Uterus (tissue), 4 donors: ENCODE measurements around the gene NEK6. TPM values are rescaled to one million over a fixed set of nuclear protein-coding genes. Genes with fewer than 3 reads are reported as not detected.

Experiments
- DNase-seq, 2 donors: peaks; one replicate each; pipeline ENCODE4 v3.0.0-alpha.2; 2019 to 2020
- H3K27ac ChIP-seq, 2 donors: fragments of 200-600 bp; sonication (generic); 1 replicate in 1 of 2; 2 replicates in 1 of 2; pipeline ENCODE4 v1.5.1; 2016 to 2018
- H3K27me3 ChIP-seq, 2 donors: fragments of 200-600 bp; sonication (generic); one replicate each; pipeline ENCODE4 v1.5.1; 2018 to 2019; ENCODE audit warnings: control low read depth in 1 of 2
- H3K36me3 ChIP-seq, 2 donors: fragments of 200-600 bp; sonication (generic); one replicate each; pipeline ENCODE4 v1.5.1; 2019; ENCODE audit warnings: control low read depth in 1 of 2
- H3K4me1 ChIP-seq, 2 donors: fragments of 200-600 bp; sonication (generic); one replicate each; pipeline ENCODE4 v1.5.1; 2018 to 2019; ENCODE audit warnings: control low read depth in 1 of 2
- H3K4me3 ChIP-seq, 2 donors: fragments of 200-600 bp; sonication (generic); 1 replicate in 1 of 2; 2 replicates in 1 of 2; pipeline ENCODE4 v1.5.1; 2018 to 2019; ENCODE audit warnings: mild to moderate bottlenecking in 1 of 2
- H3K9me3 ChIP-seq, 2 donors: fragments of 200-600 bp; sonication (generic); one replicate each; pipeline ENCODE4 v1.5.1; 2019; ENCODE audit warnings: control low read depth in 1 of 2
- CTCF ChIP-seq, 4 experiments: fragments of 200-600 bp in 2 of 4; fragments of 450-650 bp in 2 of 4; sonication (generic) in 2 of 4; IDR thresholded peaks; one replicate each; pipeline ENCODE4 v1.5.1; 2016 to 2019; ENCODE audit warnings: antibody characterized with exemption in 4 of 4, mild to moderate bottlenecking in 2 of 4, moderate library complexity in 1 of 4
- POLR2A ChIP-seq, 2 donors: fragments of 450-650 bp; IDR thresholded peaks; one replicate each; pipeline ENCODE4 v1.6.1; 2016; ENCODE audit warnings: antibody characterized with exemption in 2 of 2, mild to moderate bottlenecking in 1 of 2, moderate library complexity in 1 of 2
- intact Hi-C: fragments of 100-400 bp; cut with DNase I; formaldehyde crosslinking; loops from one replicate; pipeline ENCODE4 v1.15.1; 2023; ENCODE audit warnings: low total_unique reads
- total RNA-seq, 4 donors: library from RNA; depleted of rRNA in 3 of 4; stranded (reverse); fragments of >200 nt in 3 of 4; gene quantifications; one replicate each; pipeline versions ENCODE4 v1.1.0 to v1.2.4, GENCODE V29; 2014 to 2023
- donor health status: DM: yes; HTN: yes; CAD: no.

Gene NEK6
- total RNA-seq, 4 donors from 2014 or later = 6.1 to 38.5 (median 34.7) TPM

- no peak for DNase-seq
- Histone ChIP-seq H3K27ac (peak overlapping the region; percentile 86 to 88), H3K36me3 (no peaks in the 10 kb centered on the region), H3K4me3 (no peak overlapping the region), H3K9me3 (no peaks in the 10 kb centered on the region), H3K27me3 (no peaks in the 10 kb centered on the region), H3K4me1 (peaks cover 0 to 33% of the 10 kb centered on the region in 2 donors)
- TF ChIP-seq POLR2A (IDR thresholded peaks at IDR 0.05) (no peak), CTCF (IDR thresholded peaks at IDR 0.05) (no peak)
- intact Hi-C loops = no loop called here
Measured at GRCh38 chr9:124283228-124283814, 25.6 kb downstream of the NEK6 start.

- Histone ChIP-seq H3K27me3 (no peaks in the 10 kb centered on the region), H3K4me3 (no peak overlapping the region), H3K9me3 (no peaks in the 10 kb centered on the region), H3K36me3 (no peaks in the 10 kb centered on the region), H3K4me1 (peaks cover 0 to 33% of the 10 kb centered on the region in 2 donors), H3K27ac (peak overlapping the region; percentile 86 to 88)
- DNase-seq = no peak
- TF ChIP-seq POLR2A (IDR thresholded peaks at IDR 0.05) (no peak), CTCF (IDR thresholded peaks at IDR 0.05) (no peak)
- intact Hi-C loops = no loop called here
Measured at GRCh38 chr9:124284237-124284831, 26.6 kb downstream of the NEK6 start.

- peak; percentile 45 to 47 for DNase-seq
- no peak for TF ChIP-seq POLR2A (IDR thresholded peaks at IDR 0.05)
- no peak for TF ChIP-seq CTCF (IDR thresholded peaks at IDR 0.05)
- H3K27me3 ChIP-seq = no peaks in the 10 kb centered on the region
- H3K27ac ChIP-seq = peak overlapping the region; percentile 86 to 88
- H3K4me3 ChIP-seq = no peak overlapping the region
- H3K4me1 ChIP-seq = peaks cover 0 to 33% of the 10 kb centered on the region in 2 donors
- H3K9me3 ChIP-seq = no peaks in the 10 kb centered on the region
- no peaks in the 10 kb centered on the region for H3K36me3 ChIP-seq
- intact Hi-C loops = no loop called here
Measured at GRCh38 chr9:124284940-124285441, 27.2 kb downstream of the NEK6 start.

- Histone ChIP-seq H3K36me3 (no peaks in the 10 kb centered on the region), H3K4me1 (peaks cover 0 to 33% of the 10 kb centered on the region in 2 donors), H3K4me3 (no peak overlapping the region), H3K27ac (peak overlapping the region; percentile 86 to 88), H3K9me3 (no peaks in the 10 kb centered on the region), H3K27me3 (no peaks in the 10 kb centered on the region)
- intact Hi-C loops = no loop called here
- TF ChIP-seq CTCF (IDR thresholded peaks at IDR 0.05) = no peak
- no peak for TF ChIP-seq POLR2A (IDR thresholded peaks at IDR 0.05)
- no peak for DNase-seq
Measured at GRCh38 chr9:124285490-124285889, 27.7 kb downstream of the NEK6 start.

- no peak overlapping the region for H3K4me3 ChIP-seq
- peak; percentile 81 to 87 for DNase-seq
- peaks cover 0 to 33% of the 10 kb centered on the region in 2 donors for H3K4me1 ChIP-seq
- TF ChIP-seq CTCF (IDR thresholded peaks at IDR 0.05) (no peak), POLR2A (IDR thresholded peaks at IDR 0.05) (no peak)
- no peaks in the 10 kb centered on the region for H3K9me3 ChIP-seq
- H3K36me3 ChIP-seq = no peaks in the 10 kb centered on the region
- no peaks in the 10 kb centered on the region for H3K27me3 ChIP-seq
- intact Hi-C loops = no loop called here
- peak overlapping the region; percentile 86 to 88 for H3K27ac ChIP-seq
Measured at GRCh38 chr9:124285903-124286291, 28.1 kb downstream of the NEK6 start.
